ENCODE results near the gene CC2D1A.

- TF ChIP-seq EZH2 (IDR thresholded peaks at IDR 0.05; ENCODE audit: borderline replicate concordance, low read length), result no peak
- TF ChIP-seq, protein P1, sequence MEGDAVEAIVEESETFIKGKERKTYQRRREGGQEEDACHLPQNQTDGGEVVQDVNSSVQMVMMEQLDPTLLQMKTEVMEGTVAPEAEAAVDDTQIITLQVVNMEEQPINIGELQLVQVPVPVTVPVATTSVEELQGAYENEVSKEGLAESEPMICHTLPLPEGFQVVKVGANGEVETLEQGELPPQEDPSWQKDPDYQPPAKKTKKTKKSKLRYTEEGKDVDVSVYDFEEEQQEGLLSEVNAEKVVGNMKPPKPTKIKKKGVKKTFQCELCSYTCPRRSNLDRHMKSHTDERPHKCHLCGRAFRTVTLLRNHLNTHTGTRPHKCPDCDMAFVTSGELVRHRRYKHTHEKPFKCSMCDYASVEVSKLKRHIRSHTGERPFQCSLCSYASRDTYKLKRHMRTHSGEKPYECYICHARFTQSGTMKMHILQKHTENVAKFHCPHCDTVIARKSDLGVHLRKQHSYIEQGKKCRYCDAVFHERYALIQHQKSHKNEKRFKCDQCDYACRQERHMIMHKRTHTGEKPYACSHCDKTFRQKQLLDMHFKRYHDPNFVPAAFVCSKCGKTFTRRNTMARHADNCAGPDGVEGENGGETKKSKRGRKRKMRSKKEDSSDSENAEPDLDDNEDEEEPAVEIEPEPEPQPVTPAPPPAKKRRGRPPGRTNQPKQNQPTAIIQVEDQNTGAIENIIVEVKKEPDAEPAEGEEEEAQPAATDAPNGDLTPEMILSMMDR (conservative IDR thresholded peaks at IDR 0.05 in 1 of 2, IDR thresholded peaks at IDR 0.05 in 1 of 2; ENCODE audit: extremely low read depth in 1 of 2, insufficient read depth in 1 of 2, low read depth in 1 of 2, low read length in 2 of 2), result no peak
Observed at GRCh38 chr19:13899912-13900584, 6.0 kb upstream of the CC2D1A start.

Measured in mammary epithelial cell (primary cell).